GM18907 (cell line): ENCODE measurements around the gene C16orf54.
"Not testable (repeated sequence)": the region's sequence is repeated elsewhere in the genome, so short reads cannot be mapped to it uniquely, and the experiment has no call there.

Experiments used
- ATAC-seq: cut with Tn5 transposase; IDR thresholded peaks from one replicate; pipeline ENCODE4 v1.9.1; 2021; ENCODE audit warnings: mild to moderate bottlenecking, moderate library complexity; ENCODE audit not compliant: unreplicated experiment

C16orf54 gene

GRCh38 chr16:29743475-29743826 is 2.3 kb downstream of the C16orf54 start:
- ATAC-seq: no peak

DNA sequence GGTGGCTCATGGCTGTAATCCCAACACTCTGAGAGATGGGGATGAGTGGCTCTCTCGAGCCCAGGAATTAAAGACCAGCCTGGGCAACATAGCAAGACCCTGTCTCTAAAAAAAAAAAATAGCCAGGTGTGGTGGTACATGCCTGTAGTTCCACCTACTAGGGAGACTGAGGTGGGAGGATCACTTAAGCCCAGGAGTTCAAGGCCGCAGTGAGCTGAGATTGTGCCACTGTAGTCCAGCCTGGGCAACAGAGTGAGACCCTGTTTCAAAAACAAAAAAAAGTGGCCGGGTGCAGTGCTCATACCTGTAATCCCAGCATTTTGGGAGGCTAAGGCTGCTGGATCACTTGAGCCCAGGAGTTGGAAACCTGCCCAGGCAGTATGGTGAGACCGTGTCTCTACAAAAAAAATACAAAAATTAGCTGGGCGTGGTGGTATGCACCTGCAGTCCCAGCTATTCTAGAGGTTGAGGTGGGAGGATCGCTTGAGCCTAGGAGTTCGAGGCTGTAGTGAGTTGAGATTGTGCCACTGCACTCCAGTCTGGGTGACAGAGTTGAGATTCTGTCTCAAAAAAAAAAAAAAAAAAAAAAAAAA is 3.0 kb downstream of the C16orf54 start:
- ATAC-seq: no peak

DNA sequence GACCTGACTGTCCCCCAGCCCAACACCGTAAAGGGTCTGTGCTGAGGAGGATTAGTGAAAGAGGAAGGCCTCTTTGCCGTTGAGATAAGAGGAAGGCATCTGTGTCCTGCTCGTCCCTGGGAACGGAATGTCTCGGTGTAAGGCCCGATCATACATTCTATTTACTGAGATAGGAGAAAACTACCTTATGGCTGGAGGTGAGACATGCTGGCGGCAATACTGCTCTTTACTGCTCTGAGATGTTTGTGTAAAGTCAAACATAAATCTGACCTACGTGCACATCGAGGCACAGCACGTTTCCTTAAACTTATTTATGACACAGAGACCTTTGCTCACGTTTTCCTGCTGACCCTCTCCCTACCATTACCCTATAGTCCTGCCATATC is 5.2 kb downstream of the C16orf54 start:
- not testable (repeated sequence) for ATAC-seq

DNA sequence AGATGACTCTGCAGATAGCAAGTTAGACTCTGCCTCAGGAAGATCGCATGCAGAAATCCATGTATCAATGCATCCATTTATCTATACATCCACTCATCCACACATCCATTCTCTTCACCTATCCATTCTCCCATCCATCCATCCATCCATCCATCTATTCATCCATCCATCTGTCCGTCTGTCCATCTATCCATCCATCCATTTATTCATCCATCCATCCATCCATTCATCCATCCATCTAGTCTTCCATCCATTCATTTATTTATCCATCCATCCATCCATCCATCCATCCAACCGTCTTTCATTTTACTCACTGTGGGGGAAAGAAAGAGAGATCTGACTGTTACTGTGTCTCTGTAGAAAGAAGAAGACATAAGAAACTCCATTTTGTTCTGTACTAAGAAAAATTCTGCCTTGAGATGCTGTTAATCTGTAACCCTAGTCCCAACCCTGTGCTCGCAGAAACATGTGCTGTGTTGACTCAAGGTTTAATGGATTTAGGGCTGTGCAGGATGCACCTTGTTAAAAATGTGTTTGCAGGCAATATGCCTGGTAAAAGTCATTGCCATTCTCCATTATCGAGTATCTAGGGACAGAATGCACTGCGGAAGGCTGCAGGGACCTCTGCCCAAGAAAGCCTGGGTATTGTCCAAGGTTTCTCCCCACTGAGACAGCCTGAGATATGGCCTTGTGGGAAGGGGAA is 5.7 kb downstream of the C16orf54 start:
- ATAC-seq: not testable (repeated sequence)

- peak; percentile 44 for ATAC-seq
These were observed 7.3 kb downstream of the C16orf54 start for GRCh38 chr16:29738514-29738913.

GRCh38 chr16:29737713-29738112 is 8.1 kb downstream of the C16orf54 start:
- ATAC-seq: no peak

- ATAC-seq: no peak
These were observed 9.0 kb downstream of the C16orf54 start for GRCh38 chr16:29736764-29737163.

DNA sequence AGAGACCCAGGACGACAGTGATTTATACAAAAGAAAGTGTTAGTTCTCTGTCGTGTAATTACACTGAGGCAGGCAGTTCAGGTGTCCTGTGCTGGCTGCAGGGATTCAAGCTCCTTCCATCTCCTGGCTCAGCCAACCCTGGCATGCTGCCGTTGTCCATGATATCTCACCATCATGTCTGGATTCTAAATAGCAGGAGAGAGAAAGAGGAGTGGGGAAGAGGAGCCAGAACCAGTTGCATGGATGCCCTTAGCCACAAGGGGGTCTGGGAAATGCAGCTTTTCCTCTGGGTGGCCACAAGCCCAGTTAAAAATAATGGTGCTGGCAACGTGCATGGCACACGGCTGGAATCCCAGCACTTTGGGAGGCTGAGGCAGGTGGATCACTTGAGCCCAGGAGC is 9.7 kb downstream of the C16orf54 start:
- no peak for ATAC-seq

DNA sequence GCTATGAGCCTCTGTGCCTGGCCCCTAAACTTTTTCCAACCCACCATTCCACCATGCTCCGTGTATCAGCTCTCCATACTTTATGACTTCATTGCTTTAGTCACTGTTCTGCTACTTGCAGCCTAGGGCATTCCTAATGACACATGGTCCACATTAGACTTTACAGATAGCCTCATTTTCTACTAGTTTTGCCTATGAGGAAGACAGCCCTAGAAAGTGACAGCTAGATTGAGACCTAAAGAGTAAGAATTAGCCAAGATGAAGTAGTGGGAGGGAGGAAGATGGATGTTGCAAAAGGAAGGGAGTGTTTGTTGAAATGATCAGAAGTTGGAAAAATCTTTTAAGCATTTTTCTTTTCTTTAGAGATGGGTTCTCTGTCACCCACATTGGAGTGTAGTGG is 11.0 kb downstream of the C16orf54 start:
- no peak for ATAC-seq

DNA sequence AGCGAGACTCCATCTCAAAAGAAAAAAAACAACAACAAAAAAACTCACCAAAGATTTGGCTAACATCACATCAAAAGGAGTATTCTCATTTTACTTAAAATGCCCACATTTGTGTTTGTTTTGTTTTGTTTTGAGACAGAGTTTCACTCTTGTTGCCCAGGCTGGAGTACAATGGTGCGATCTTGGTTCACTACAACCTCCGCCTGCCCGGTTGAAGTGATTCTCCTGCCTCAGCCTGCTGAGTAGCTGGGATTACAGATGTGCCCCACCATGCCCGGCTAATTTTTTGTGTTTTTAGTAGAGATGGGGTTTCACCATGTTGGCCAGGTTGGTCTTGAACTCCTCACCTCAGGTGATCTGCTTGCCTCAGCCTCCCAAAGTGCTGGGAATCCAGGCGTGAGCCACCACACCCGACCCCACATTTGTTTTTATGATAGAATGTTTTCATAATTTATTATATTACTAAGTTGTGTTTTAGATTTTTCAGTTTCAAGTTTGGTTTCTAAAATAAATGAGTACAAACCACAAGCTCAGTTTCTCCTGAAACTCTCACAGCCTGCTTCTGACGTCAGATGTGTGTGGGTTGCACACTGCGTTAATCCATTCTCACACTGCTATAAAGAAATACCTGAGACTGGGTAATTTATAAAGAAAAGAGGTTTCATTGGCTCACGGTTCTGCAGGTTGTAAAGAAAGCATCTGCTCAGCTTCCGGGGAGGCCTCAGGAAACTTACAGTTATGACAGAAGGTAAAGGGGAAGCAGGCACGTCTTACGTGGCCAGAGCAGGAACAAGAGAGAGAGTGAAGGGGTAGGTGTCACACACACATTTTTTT is 13.8 kb downstream of the C16orf54 start:
- peak; percentile 59 for ATAC-seq

- ATAC-seq: peak; percentile 38
These were observed 15.1 kb downstream of the C16orf54 start for GRCh38 chr16:29730649-29731048.

GRCh38 chr16:29729116-29729521 is 16.7 kb downstream of the C16orf54 start:
- ATAC-seq: no peak

DNA sequence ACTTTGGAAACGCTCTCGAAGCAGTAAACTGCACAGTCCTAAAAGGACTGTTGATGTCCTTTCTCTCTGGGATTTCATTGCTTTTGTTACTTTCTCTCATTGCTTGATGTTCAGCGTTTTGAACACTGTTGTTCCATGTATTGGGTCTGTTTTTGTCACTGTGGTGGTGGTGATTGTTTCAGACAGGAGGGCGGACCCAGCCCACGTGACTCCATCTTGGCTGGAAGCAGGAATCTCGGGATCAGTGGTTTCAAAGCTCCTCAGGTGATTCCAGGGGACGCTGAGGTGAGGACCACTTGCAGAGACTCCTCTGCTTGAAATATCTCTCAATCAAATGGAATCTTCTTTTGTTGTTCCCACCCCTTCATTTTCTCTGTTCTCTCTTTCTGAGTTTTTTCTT is 18.3 kb downstream of the C16orf54 start:
- ATAC-seq: no peak

- ATAC-seq: no peak
These were observed 18.9 kb downstream of the C16orf54 start for GRCh38 chr16:29726845-29727377.

DNA sequence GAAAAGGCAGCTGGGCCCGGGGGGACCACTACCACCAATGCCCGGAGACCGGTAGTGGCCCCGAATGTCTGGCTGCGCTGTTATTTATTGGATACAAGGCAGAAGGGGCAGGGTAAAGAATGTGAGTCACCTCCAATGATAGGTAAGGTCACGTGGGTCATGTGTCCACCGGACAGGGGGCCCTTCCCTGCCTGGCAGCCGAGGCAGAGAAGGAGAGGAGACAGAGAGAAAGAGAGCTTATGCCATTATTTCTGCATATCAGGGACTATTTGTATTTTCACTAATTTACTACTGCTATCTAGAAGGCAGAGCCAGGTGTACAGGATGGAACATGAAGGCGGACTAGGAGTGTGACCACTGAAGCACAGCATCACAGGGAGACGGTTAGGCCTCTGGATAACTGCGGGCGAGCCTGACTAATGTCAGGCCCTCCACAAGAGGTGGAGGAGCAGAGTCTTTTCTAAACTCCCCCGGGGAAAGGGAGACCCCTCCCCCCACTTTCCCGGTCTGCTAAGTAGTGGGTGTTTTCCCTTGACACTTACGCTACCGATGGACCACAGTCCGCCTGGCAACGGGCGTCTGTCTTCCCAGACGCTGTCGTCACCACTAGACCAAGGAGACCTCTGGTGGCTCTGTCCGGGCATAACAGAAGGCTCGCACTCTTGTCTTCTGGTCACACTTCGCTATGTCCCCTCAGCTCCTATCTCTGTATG is 24.5 kb downstream of the C16orf54 start:
- ATAC-seq: not testable (repeated sequence)

DNA sequence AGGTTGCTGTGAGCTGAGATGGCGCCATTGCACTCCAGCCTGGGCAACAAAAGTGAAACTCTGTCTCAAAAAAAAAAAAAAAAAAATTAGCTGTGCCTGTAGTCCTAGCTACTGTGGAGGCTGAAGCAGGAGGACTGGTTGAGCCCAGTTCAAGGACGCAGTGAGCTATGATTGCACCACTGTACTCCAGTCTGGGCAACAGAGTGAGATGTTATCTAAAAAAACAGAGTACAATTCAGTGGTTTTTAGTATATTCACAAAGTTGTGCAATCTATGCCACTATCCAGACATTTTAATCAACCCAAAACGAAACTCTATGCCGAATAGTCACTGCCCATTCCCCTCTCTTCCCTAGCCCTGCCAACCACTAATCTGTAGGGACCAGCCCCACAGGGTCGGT is 25.1 kb downstream of the C16orf54 start:
- no peak for ATAC-seq

DNA sequence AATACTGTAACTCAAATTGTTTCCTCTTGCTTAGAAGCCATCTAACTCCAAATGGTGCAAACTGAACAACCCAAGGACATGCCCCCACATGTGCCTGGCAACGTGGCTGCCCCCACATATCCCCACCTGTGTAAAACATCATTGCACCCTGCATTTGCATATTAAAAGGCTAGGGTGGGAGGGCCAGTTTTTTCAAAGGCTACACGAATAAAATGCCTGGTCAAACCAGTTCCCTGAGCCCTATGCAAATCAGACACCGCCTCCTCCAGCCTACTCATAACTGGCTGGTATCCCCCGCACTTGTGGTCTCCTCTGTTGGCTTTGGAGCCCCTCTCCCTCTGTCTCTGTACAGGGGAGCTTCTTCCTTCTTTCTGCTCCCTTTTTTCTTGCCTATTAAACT is 26.7 kb downstream of the C16orf54 start:
- no peak for ATAC-seq

DNA sequence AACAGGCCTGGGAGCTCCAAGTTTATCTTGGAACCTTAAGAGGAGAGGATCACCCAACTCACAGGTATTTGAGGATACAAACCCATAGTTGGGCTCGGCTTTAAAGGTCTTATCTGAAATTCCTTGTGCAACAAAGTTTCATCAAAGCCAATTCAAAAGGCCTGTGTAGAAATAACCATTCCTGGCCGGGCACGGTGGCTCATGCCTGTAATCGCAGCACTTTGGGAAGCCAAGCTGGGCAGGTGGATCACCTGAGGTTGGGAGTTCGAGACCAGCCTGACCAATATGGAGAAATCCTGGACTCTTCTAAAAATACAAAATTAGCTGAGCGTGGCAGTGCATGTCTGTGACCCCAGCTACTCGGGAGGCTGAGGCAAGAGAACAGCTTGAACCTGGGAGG is 28.7 kb downstream of the C16orf54 start:
- ATAC-seq: no peak

- no peak for ATAC-seq
These were observed 30.8 kb downstream of the C16orf54 start for GRCh38 chr16:29714972-29715371.

- no peak for ATAC-seq
These were observed 31.4 kb downstream of the C16orf54 start for GRCh38 chr16:29714396-29714795.

- ATAC-seq: no peak
These were observed 33.0 kb downstream of the C16orf54 start for GRCh38 chr16:29712809-29713208.
